Fibroblast of lung (primary cell): ENCODE data around the gene FSTL4. TPM values are rescaled to one million over a fixed set of nuclear protein-coding genes. Genes with fewer than 3 reads are reported as not detected.

Experiments used
- DNase-seq, 2 donors: peaks; one replicate each; pipeline versions ENCODE4 v3.0.0 to v3.0.0-alpha.2; 2010; ENCODE audit warnings: low read depth in 2 of 2
- H2AFZ ChIP-seq: 2 replicates; pipeline ENCODE4 v1.5.1; 2012; ENCODE audit warnings: low read length, control low read depth, inconsistent platforms
- H3K27ac ChIP-seq: 2 replicates; pipeline ENCODE4 v1.5.1; 2011; ENCODE audit warnings: low read length, control low read depth; ENCODE audit not compliant: insufficient read depth
- H3K27me3 ChIP-seq: 2 replicates; pipeline ENCODE4 v1.5.1; 2011; ENCODE audit warnings: mild to moderate bottlenecking, low read length; ENCODE audit not compliant: control insufficient read depth, insufficient read depth
- H3K36me3 ChIP-seq: 2 replicates; pipeline ENCODE4 v1.5.1; 2011; ENCODE audit warnings: low read length; ENCODE audit not compliant: control insufficient read depth, insufficient read depth
- H3K4me1 ChIP-seq: 2 replicates; pipeline ENCODE4 v1.5.1; 2011; ENCODE audit warnings: low read length; ENCODE audit not compliant: control insufficient read depth, insufficient read depth; ENCODE audit errors: extremely low read depth
- H3K4me2 ChIP-seq: 2 replicates; pipeline ENCODE4 v1.5.1; 2011; ENCODE audit warnings: low read length, control low read depth; ENCODE audit not compliant: insufficient read depth; ENCODE audit errors: extremely low read depth
- H3K4me3 ChIP-seq, 4 experiments: fragments of 200-600 bp in 1 of 4; sonication (generic) in 1 of 4; replicated peaks in 1 of 4; 2 replicates each; pipeline ENCODE4 v1.5.1; 2011 to 2016; ENCODE audit warnings: low read length in 4 of 4, low read depth in 3 of 4, mild to moderate bottlenecking in 3 of 4, control low read depth in 2 of 4, inconsistent platforms in 1 of 4, mixed read lengths in 1 of 4; ENCODE audit not compliant: insufficient read depth in 1 of 4; ENCODE audit errors: control extremely low read depth in 1 of 4
- H3K79me2 ChIP-seq: 2 replicates; pipeline ENCODE4 v1.5.1; 2012; ENCODE audit warnings: mild to moderate bottlenecking, low read length, inconsistent platforms; ENCODE audit not compliant: control insufficient read depth, insufficient read depth
- H3K9ac ChIP-seq: 2 replicates; pipeline ENCODE4 v1.5.1; 2011; ENCODE audit warnings: mild to moderate bottlenecking, low read length, control low read depth; ENCODE audit not compliant: insufficient read depth
- H3K9me3 ChIP-seq: 2 replicates; pipeline ENCODE4 v1.5.1; 2012; ENCODE audit warnings: low read depth, low read length; ENCODE audit not compliant: control insufficient read depth, insufficient read depth
- H4K20me1 ChIP-seq: 2 replicates; pipeline ENCODE4 v1.5.1; 2011; ENCODE audit warnings: low read length; ENCODE audit not compliant: control insufficient read depth, insufficient read depth; ENCODE audit errors: extremely low read depth
- CTCF ChIP-seq, 2 donors: IDR thresholded peaks in 1 of 2; conservative IDR thresholded peaks in 1 of 2; 1 replicate in 1 of 2; 2 replicates in 1 of 2; pipeline ENCODE4 v1.5.1; 2011 to 2012; ENCODE audit warnings: low read length in 2 of 2, control low read depth in 1 of 2, inconsistent platforms in 1 of 2, low read depth in 1 of 2, mild to moderate bottlenecking in 1 of 2
- EZH2 ChIP-seq: IDR thresholded peaks from 2 replicates; pipeline ENCODE4 v1.5.1; 2012; ENCODE audit warnings: low read length, control low read depth, mild to moderate bottlenecking; ENCODE audit errors: missing control alignments
- polyA plus RNA-seq, 2 donors: library from polyadenylated mRNA; depleted of rRNA in 1 of 2; stranded (reverse) in 1 of 2; unstranded in 1 of 2; fragments of >200 nt; gene quantifications; 2 replicates each; pipeline ENCODE4 v1.2.1, GENCODE V29; 2011 to 2012; ENCODE audit warnings: missing spikeins in 1 of 2
- total RNA-seq: library from RNA; depleted of rRNA; stranded (reverse); fragments of >200 nt; gene quantifications from 2 replicates; pipeline ENCODE4 v1.2.1, GENCODE V29; 2014

FSTL4 gene
- total and polyA plus RNA-seq, 2 donors (not counting 1 experiment from before 2014, with no cell fraction given) = 0.17 to 0.33 TPM

- TF ChIP-seq CTCF (conservative IDR thresholded peaks at IDR 0.05 in 1 of 2, IDR thresholded peaks at IDR 0.05 in 1 of 2; ENCODE audit: low read depth in 1 of 2, low read length in 2 of 2) = no peak
- no peak for TF ChIP-seq EZH2
- Histone ChIP-seq H3K9me3 (no peaks in the 10 kb centered on the region), H2AFZ (no peak overlapping the region), H3K36me3 (no peaks in the 10 kb centered on the region), H4K20me1 (no peaks in the 10 kb centered on the region), H3K79me2 (no peaks in the 10 kb centered on the region), H3K4me3 (no peak overlapping the region), H3K27me3 (no peaks in the 10 kb centered on the region), H3K4me1 (no peaks in the 10 kb centered on the region), H3K9ac (no peak overlapping the region), H3K4me2 (no peak overlapping the region), H3K27ac (no peak overlapping the region)
- no peak for DNase-seq
Observed at GRCh38 chr5:133657036-133657435, 44.7 kb upstream of the FSTL4 start.

GRCh38 chr5:133655966-133656365 is 43.6 kb upstream of the FSTL4 start:
- Histone ChIP-seq H3K4me3 (no peak overlapping the region), H3K79me2 (no peaks in the 10 kb centered on the region), H3K27ac (no peak overlapping the region), H3K27me3 (no peaks in the 10 kb centered on the region), H2AFZ (no peak overlapping the region), H3K36me3 (no peaks in the 10 kb centered on the region), H3K4me1 (no peaks in the 10 kb centered on the region), H3K9me3 (no peaks in the 10 kb centered on the region), H3K4me2 (no peak overlapping the region), H3K9ac (no peak overlapping the region), H4K20me1 (no peaks in the 10 kb centered on the region)
- DNase-seq = no peak
- TF ChIP-seq CTCF (conservative IDR thresholded peaks at IDR 0.05 in 1 of 2, IDR thresholded peaks at IDR 0.05 in 1 of 2; ENCODE audit: low read depth in 1 of 2, low read length in 2 of 2) = no peak
- TF ChIP-seq EZH2 = no peak

- DNase-seq = no peak
- Histone ChIP-seq H4K20me1 (no peaks in the 10 kb centered on the region), H3K9ac (no peak overlapping the region), H3K79me2 (no peaks in the 10 kb centered on the region), H3K4me2 (no peak overlapping the region), H3K27me3 (no peaks in the 10 kb centered on the region), H3K4me1 (no peaks in the 10 kb centered on the region), H2AFZ (no peak overlapping the region), H3K9me3 (no peaks in the 10 kb centered on the region), H3K27ac (no peak overlapping the region), H3K4me3 (no peak overlapping the region), H3K36me3 (no peaks in the 10 kb centered on the region)
- TF ChIP-seq EZH2 = no peak
- TF ChIP-seq CTCF (conservative IDR thresholded peaks at IDR 0.05 in 1 of 2, IDR thresholded peaks at IDR 0.05 in 1 of 2; ENCODE audit: low read depth in 1 of 2, low read length in 2 of 2) = no peak
Observed at GRCh38 chr5:133653760-133654049, 41.4 kb upstream of the FSTL4 start.
